GM19240 (cell line): ENCODE measurements around the gene CPSF3.

Experiments used
- DNase-seq: peaks from one replicate; pipeline ENCODE4 v3.0.0; 2011; ENCODE audit warnings: low spot score; ENCODE audit not compliant: insufficient read length

Gene CPSF3

GRCh38 chr2:9423100-9423921, at the start of gene CPSF3, which contains the start of gene ITGB1BP1:
CPSF3 (plus strand) TSS chr2:9423654; CDS start chr2:9423774, 120 bp downstream.
ITGB1BP1 (minus strand) TSS chr2:9423528; CDS start chr2:9418697, 4,831 bp downstream.
- peak; percentile 94 for DNase-seq

GRCh38 chr2:9374071-9374730, 49.3 kb upstream of the CPSF3 start:
- DNase-seq, result no peak

DNA sequence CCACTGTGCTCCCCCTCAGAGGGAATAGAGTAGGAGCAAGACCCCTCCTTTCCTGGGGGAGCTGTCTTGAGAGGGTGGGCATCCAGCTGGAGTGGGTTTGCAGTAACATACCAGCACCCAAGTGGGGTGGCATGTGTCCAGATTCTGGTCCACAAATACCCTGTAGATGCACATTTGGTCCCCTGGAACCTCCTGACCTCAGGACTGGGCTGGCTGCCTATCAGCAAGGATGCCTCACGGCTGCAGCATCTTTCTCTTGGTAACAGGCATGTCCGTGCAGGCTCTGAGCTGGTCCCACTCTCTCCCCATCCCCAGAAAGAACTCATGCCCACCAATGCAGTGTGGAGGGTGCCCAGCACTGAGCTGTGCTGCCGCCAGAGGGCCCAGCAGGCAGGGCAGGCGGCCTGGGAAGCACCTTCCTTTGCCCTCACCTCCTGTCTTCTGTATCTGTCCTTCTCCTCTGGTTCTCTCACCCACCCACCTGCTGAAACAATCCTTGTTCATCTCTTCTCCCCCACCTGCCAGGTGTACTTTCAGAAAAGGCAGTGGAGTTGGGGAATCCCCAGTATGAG, 47.5 kb upstream of the CPSF3 start:
- DNase-seq, result no peak

DNA sequence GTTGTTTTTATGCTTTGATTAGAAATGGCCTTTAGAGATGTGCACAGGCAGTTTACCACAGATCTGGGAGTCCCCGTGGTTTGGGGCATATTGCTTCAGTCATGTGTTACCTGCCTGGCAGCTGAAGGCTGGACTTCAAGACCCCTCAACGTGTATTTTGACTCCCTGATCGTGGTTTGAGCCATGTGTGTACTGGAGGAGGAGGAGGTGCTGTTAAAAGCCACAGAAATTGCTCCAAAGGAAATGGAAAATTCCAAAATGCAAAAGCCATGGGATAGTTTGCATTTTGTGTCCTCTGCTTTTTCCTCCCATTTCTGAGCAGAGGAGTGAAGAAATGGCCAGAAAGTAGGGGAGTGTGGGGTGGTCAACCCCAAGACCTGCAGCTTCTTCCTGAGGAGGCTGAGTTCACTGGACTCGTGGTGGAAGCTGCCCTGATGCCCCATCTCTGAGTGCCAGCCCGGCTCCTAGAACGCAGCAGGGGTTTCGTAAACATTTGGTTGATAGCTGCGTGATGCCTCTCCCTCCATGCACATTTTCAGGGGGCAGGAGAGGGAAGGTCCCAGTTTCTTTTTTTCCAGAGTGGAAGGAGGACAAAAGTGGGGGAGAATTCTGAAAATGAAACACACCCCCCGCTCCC, 45.9 kb upstream of the CPSF3 start:
- no peak for DNase-seq

DNA sequence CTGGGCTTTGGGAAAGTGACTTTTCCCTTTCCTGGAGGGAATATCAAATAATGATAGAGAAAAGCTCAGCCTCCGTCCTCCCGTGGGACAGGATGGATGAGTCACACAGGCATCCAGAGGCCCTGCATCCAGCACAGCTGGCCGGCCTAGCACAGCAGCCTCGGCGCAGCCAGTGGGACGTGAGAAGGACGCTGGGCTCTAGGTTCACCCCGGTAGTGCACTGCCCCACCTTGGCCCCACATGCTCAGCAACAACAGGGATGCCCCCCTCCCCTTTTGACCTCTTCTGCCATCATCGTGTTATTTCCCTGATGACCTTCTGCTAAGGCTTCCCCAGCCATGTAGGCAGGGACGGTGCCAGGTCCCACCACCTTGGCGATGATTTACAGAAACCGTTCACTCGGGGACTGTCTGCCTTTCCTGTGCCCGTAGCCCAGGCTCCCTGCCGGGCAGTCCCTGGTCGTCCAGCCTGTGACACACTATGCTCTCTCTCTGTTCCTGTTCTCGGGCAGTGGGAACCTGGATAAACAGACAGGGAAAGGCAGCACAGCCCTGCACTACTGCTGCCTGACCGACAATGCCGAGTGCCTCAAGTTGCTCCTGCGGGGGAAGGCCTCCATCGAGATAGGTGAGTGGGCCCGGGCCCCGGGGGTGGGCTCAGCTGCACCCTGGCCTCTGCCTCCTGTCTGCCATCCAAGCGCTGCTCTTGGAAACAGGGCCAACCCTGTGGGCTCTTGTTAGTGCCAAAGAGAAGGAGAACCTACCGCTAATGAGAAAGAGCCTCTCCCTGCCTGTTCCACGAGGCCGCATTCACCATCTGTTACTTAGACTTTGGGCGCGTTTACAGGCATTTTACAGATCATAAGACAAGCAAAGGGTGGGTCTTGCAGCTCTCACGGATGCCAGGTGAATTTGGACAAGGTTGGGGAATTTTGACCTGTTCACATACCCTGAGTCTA, 44.7 kb upstream of the CPSF3 start:
- DNase-seq, result no peak

- DNase-seq, result no peak
Measured at GRCh38 chr2:9379391-9379755, 44.1 kb upstream of the CPSF3 start.

DNA sequence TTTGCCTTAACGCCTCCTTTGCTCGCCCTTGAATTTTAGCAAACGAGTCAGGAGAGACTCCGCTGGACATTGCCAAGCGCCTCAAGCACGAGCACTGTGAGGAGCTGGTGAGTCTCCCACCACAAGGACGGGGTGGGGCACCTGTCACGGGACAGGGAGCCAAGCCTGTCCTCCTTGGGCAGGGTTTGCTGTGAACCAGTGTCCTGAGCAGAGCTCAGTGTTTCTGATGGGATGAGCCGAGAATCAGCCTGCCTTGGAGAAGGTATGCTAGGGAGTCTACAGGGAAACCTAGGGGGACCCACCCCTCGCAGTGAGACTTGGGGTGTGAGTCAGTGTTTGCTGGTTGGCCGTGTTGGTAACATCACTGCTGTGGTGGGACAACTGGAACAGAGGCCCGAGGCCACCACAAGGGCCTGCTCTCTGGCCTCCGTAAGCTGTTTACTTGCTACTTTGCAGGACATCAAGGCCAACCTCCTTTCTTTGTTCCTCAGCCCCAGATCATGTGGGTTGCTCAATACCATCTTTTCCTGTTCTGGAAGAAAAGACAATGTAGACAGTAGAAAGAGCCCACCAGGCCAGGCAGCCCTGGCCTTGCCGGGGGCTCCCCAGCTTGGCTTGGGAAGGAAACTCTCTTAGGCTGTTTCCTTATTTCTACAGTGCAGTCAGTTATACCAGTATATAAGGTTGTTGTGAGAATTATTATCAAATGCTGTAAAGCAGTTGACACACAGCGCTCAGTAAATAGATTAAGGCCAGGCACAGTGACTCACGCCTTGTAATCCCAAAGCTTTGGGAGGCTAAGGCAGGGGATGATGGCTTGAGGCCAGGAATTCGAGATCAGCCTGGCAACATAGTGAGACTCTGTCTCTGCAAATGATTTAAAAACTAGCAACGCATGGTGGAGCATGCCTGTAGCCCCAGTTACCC, 42.5 kb upstream of the CPSF3 start:
- no peak for DNase-seq

DNA sequence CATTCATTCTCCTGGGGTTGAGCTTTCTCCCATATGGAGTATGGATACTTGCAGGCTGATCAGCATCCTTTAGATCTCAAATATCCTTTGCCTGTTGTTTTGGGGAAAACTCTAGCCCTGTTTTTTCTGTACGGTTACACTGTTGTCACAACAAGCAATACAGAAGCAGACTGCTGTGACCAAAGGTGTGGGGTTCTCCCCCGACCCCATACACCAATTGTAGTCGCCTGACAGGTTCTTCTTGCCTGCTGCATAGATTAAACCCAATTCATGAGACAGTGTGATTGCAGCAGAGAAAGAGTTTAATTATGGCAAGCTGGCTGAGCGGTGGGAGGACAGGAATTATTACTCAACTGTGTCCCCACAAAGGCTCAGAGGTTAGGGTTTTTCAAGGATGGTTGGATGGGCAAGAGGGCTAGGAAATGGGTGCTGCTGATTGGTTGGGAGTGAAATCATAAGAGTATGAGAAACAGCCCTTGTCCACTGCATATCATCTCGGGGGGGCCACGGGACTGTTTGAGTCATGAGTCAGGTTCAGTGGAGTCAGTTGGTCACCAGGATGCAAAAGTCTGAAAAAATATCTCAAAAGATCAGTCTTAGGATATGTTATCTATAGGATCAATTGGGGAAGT, 40.7 kb upstream of the CPSF3 start:
- DNase-seq, result no peak

GRCh38 chr2:9384521-9384920, 38.9 kb upstream of the CPSF3 start:
- DNase-seq, result no peak

DNA sequence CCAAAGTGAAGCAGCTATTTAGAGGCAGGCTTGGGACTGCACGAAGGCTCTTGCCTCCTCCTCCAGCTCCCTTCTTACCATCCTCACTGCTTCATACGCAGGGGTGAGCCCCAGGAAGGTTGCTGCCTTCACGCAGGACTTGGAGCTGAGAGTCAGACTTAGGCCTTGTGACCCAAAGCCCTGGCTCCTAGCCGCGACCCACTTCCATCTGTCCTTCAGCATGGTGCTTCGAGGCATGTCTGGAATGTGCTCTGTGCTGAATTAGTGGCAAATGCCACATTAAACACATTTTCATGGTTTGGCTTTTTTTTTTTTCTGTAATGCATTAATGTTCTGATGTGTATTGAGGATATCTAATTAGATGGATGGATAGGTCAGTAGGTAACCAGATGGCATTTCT, 37.6 kb upstream of the CPSF3 start:
- no peak for DNase-seq

DNA sequence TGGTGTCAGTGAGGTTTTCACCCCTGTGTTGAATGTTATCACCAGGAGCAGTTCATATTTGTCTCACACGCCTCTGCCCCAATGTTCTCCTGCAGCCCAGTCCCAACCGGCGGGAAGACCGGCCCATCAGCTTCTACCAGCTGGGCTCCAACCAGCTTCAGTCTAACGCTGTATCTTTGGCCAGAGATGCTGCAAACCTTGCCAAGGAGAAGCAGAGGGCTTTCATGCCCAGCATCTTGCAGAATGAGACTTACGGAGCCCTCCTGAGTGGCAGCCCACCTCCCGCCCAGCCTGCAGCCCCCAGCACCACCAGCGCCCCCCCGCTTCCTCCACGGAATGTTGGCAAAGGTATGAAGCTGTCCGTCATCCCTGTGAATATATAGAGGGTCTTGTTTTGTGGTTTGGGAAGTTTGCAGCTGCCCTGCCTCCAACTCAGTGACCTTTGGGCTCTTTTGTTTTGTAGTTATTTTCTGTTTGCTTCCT, 35.2 kb upstream of the CPSF3 start:
- DNase-seq, result no peak

DNA sequence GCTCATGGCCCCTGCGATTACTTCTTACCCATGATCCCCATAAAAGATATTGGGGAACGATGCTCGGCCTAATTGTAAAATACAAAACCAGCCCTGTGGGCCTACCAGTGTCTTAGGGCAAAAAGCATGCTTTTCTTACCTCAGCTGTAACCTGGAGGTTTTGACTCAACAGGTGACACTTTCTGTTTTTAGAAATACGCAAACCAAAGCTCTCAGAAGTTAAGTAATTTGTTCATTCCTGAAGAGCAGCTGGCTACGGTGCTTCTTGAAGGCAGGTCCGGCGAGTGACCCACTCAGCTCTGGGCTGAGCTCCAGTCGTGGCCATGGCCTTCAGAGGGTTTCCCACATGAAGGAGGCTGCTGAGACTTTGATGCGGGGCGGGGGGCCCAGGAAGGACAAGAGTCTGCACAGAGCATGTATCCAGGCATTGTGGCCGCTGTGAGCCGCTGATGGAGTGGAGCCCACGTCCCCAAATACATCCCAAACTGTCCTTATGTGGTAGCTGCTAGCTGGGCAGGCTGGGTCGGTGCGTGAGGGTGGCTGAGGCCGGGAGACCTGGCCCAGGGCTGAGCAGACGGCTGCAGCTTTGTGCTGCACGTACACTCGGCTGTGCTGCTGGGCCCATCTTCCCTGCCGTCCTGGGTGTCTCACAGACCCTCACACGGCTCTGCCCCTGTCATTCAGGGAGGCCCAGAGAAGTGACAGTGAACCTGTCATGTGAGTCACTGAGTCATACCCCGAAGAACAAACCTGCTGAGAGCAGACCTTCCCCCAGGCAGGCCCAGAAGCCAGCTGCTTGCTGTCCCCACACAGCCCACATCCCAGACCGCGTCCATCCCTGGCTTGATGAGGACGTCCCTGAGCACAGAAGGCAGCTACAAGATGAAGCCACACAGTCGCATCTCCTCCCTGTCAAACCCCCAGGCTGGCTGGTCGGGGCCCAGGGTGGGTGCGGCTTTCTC, 34.2 kb upstream of the CPSF3 start:
- DNase-seq, result no peak

DNA sequence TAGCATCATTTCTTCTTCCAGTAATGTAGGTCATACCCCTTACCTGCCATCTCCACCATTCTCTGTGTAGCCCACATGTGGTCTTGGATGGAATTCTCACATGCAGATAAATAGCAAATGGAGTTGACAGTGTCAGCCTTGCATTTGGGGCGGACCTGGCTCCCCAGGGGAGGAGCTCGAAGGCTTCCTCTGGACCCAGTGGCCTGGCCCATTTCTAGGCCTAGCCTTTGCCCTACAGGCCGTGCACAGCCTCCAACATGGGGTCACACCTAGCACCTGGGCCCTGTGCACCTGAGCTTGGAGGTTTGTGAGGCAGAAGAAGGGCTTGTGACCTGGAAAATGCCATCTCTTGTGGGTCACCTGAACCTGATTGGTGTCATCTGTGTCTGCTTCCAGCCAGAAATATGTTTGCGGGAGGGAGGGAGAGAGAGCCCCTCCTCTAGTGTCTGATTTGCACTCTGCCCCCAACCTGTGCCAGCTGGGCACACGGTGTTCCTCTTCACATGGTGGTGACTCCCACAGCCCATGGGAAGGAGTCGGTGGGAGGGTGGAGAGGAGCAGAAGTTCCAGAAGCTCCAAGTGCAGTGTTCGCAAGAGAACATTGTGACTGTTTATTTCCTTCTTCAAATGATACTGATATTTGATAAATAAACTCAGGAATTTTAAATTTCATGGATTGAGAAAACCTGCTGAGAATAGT, 33.2 kb upstream of the CPSF3 start:
- no peak for DNase-seq

DNA sequence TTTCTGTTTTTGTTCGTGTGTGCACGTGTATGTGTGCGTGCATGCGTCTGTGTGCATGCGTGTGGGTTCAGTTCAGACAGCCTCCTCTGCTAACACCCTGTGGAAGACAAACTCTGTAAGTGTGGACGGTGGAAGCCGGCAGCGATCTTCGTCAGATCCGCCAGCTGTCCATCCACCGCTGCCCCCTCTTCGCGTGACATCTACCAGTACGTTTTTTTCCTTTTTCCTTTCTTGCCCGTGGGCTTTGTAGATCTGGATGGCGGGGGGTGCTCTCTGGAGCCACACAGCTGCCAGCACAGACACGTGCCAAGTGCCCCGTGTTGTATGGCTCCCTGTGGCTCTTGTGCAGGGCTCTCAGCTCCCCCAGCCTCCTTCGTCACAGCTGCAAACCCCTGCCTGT, 32.5 kb upstream of the CPSF3 start:
- DNase-seq, result no peak

DNA sequence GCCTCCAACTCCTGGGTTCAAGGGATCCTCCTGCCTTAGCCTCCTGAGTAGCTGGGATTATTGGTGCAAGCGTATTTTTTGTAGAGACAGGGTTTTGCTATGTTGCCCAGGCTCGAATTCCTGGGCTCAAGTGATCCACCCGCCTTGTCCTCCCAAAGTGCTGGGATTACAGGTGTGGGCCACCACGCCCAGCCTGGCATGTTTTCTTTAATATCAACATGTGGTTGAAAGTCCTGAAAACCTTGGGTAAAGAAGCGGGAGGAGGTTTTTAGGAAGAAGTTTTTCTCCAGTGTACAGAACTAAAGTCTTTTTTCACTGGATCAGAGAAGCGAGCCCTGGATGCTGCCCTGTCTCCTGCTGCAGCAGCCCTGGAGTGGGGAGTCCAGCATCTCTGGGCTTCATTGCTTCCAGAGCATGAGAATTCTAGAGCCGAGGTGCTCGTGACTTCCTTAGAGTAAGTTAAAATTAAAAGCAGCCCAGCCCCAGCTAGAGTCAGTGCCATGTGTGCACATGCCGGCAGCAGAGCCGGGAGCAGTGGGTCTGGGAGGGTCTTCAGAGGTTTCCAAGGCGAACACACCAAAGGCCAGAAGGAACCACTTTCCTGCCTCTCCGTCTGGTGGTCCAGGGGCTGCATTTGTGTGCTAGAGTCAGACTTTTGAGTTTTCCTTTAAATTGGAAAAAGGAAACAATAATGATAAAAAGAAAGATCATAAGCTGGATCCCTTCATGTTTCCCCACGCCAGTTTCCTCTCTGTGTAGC, 31.3 kb upstream of the CPSF3 start:
- DNase-seq, result no peak

GRCh38 chr2:9392898-9393765, 30.3 kb upstream of the CPSF3 start:
- DNase-seq, result no peak
